Skeletal muscle tissue (tissue), 4 donors: ENCODE results near the gene ANKH. TPM values are rescaled to one million over a fixed set of nuclear protein-coding genes. Genes with fewer than 3 reads are reported as not detected.
"Not testable (repeated sequence)": the region's sequence is repeated elsewhere in the genome, so short reads cannot be mapped to it uniquely, and the experiment has no call there.

Experiments used
- H3K27ac ChIP-seq: one replicate; pipeline ENCODE4 v1.7.0; 2013; ENCODE audit warnings: mild to moderate bottlenecking, low read depth, low read length, inconsistent platforms
- H3K27me3 ChIP-seq, 3 donors: one replicate each; pipeline ENCODE4 v1.7.0; 2013; ENCODE audit warnings: low read length in 3 of 3; ENCODE audit not compliant: control insufficient read depth in 3 of 3, insufficient read depth in 3 of 3
- H3K36me3 ChIP-seq, 3 donors: one replicate each; pipeline ENCODE4 v1.7.0; 2013; ENCODE audit warnings: low read length in 3 of 3; ENCODE audit not compliant: control insufficient read depth in 3 of 3, insufficient read depth in 3 of 3
- H3K4me1 ChIP-seq, 3 donors: one replicate each; pipeline ENCODE4 v1.7.0; 2013; ENCODE audit warnings: low read length in 3 of 3, mild to moderate bottlenecking in 3 of 3; ENCODE audit not compliant: control insufficient read depth in 3 of 3, insufficient read depth in 3 of 3
- H3K4me3 ChIP-seq, 3 donors: one replicate each; pipeline ENCODE4 v1.7.0; 2013; ENCODE audit warnings: low read length in 3 of 3
- H3K9ac ChIP-seq, 3 donors: one replicate each; pipeline ENCODE4 v1.7.0; 2013; ENCODE audit warnings: low read length in 3 of 3, mild to moderate bottlenecking in 3 of 3, moderate library complexity in 2 of 3, low read depth in 1 of 3
- H3K9me3 ChIP-seq, 3 donors: one replicate each; pipeline ENCODE4 v1.7.0; 2013; ENCODE audit warnings: low read length in 3 of 3; ENCODE audit not compliant: control insufficient read depth in 3 of 3
- total RNA-seq: library from RNA; depleted of rRNA; stranded (reverse); fragments of >200 nt; gene quantifications from one replicate; pipeline ENCODE4 v1.2.3, GENCODE V29; 2014
- donor health status: Osteomylitis.

The ANKH gene
- total RNA-seq, 1 donor from 2014 or later, result 13.0 TPM

- peaks cover 0 to 19% (median 11%) of the 10 kb centered on the region in 3 donors for H3K4me1 ChIP-seq
- no peak overlapping the region for H3K27ac ChIP-seq
- no peak overlapping the region for H3K4me3 ChIP-seq
- H3K9me3 ChIP-seq, result no peaks in the 10 kb centered on the region
- H3K9ac ChIP-seq, result no peak overlapping the region
- no peaks in the 10 kb centered on the region for H3K27me3 ChIP-seq
- H3K36me3 ChIP-seq, result no peaks in the 10 kb centered on the region
Observed at GRCh38 chr5:14884062-14884612, 12.6 kb upstream of the ANKH start.

DNA sequence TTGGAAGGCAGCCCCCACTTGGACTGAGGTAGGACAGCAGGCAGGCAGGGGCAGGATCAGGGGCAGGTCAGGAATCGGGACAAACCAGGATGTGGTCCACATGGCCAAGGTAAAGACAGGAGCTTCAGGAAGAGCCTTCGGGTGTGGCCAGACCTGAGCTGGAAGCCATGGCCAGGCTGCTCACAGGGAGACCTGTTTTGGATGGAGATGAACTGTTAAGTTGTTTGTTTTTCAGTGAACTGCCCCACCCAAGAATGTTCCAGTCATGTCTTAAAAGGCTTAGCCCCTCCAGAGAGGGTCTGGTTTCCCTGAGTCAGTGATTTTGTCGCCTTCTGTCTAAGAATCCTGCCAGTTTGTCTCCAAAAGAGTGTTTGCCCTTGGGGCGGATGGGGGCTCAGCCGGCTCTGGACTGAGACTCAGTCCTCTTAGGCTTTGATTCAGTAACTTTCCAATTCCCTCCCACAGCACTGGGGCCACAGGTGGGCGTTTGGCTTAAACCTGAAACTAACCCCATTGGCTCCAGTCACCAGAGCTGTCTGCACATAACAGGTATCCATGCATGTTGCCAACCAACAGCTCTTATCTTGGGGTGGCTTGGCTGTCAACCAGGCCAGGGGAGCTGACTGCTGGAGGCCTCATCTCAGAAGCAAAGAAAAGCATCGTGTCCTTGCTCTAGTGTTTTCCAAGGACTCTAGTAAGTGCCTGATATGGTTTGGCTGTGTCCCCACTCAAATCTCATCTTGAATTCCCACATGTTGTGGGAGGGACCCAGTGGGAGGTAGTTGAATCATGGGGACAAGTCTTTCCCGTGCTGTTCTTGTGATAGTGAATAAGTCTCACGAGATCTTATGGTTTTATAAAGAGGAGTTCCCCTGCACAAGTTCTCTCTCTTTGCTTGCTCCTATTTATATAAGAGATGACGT lies 11.3 kb upstream of the ANKH start:
- H3K9ac ChIP-seq, result no peak overlapping the region
- no peak overlapping the region for H3K27ac ChIP-seq
- H3K9me3 ChIP-seq, result no peaks in the 10 kb centered on the region
- H3K27me3 ChIP-seq, result no peaks in the 10 kb centered on the region
- H3K36me3 ChIP-seq, result no peaks in the 10 kb centered on the region
- H3K4me3 ChIP-seq, result no peak overlapping the region
- peaks cover 0 to 19% (median 11%) of the 10 kb centered on the region in 3 donors for H3K4me1 ChIP-seq

- Histone ChIP-seq H3K4me3 (no peak overlapping the region), H3K9me3 (no peaks in the 10 kb centered on the region), H3K36me3 (no peaks in the 10 kb centered on the region), H3K27me3 (no peaks in the 10 kb centered on the region), H3K27ac (no peak overlapping the region), H3K9ac (no peak overlapping the region), H3K4me1 (peaks cover 0 to 19% (median 11%) of the 10 kb centered on the region in 3 donors)
Observed at GRCh38 chr5:14881826-14882225, 10.2 kb upstream of the ANKH start.

DNA sequence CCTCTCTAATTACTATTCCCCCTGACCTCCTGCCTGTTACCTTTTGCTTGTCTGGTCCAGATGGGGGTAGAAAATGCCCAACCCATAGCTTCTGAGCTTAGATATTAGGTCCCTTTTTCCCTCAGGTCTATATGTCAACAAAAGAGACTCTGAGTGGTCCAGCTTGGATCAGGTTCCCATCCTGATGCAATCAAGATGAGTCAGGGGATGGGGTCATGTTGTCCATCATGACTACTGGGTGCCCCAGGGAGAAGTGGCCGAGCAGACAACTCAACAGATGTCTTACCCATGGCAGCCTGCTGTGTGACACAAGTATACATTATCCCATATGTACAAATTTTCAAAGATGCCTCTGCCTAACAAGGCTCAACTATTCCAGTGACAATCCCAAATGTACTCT lies 9.1 kb upstream of the ANKH start:
- Histone ChIP-seq H3K27me3 (no peaks in the 10 kb centered on the region), H3K36me3 (no peaks in the 10 kb centered on the region), H3K9me3 (no peaks in the 10 kb centered on the region), H3K9ac (no peak overlapping the region), H3K27ac (no peak overlapping the region), H3K4me3 (no peak overlapping the region), H3K4me1 (peaks cover 0 to 19% (median 11%) of the 10 kb centered on the region in 3 donors)

GRCh38 chr5:14879937-14880589 lies 8.5 kb upstream of the ANKH start:
- Histone ChIP-seq H3K9me3 (no peaks in the 10 kb centered on the region), H3K4me1 (peaks cover 0 to 19% (median 11%) of the 10 kb centered on the region in 3 donors), H3K9ac (no peak overlapping the region), H3K36me3 (no peaks in the 10 kb centered on the region), H3K27ac (no peak overlapping the region), H3K27me3 (no peaks in the 10 kb centered on the region), H3K4me3 (no peak overlapping the region)

DNA sequence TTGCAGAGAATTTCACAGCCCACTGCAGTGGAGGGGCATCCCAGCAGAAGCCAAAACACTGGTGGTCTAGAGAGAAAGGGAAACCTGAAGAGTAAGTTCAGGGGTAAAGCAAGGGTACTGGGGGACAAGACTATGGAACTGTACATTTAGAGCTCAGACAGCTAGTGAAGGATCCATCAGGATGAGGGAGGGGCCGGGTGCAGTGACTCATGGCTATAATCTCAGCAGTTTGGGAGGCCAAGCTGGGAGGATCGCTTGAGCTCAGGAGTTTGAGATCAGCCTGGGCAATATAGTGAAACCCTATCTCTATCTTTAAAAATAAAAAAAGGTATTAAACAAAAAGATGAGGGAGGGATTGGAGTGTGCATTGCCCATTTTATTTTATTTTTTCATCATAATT lies 7.8 kb upstream of the ANKH start:
- H3K9ac ChIP-seq, result no peak overlapping the region
- no peaks in the 10 kb centered on the region for H3K9me3 ChIP-seq
- H3K4me1 ChIP-seq, result peaks cover 0 to 14% (median 7%) of the 10 kb centered on the region in 3 donors
- H3K36me3 ChIP-seq, result no peaks in the 10 kb centered on the region
- no peak overlapping the region for H3K27ac ChIP-seq
- H3K4me3 ChIP-seq, result no peak overlapping the region
- no peaks in the 10 kb centered on the region for H3K27me3 ChIP-seq

DNA sequence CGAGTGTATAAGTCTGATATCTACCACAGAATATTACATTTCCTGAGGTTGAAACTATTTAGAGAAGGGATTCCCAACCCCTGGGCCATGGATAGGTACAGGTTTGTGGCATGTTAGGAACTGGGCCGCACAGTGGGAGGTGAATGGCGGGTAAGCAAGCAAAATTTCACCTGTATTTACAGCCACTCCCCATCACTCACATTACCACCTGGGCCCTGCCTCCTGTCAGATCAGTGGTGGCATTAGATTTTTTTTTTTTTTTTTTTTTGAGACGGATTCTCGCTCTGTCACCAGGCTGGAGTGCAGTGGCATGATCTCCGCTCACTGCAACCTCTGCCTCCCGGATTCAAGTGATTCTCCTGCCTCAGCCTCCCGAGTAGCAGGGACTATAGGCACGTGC lies 6.6 kb upstream of the ANKH start:
- H3K9ac ChIP-seq, H3K9me3 ChIP-seq, H3K4me3 ChIP-seq: not testable (repeated sequence)

DNA sequence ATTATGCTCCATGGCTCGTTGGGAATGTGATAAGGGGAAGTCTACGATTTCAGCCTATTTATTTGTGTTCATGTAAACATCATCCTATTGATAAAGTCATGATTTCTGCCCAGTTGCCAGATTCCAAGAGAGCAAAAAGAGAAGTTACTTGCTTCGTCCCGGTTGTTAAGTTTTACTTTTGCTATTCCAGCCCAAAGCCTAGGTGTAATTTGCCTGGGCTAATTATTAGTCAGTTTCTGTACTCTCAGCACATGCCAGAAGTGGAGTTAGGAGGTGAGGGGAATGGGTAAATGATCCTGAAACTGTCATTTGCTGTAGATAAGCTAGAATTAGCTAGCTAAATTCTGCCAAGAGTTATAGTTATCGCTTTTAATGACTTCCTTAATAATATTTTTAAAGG lies 4.5 kb upstream of the ANKH start:
- H3K27ac ChIP-seq, result no peak overlapping the region
- no peak overlapping the region for H3K4me3 ChIP-seq
- no peaks in the 10 kb centered on the region for H3K36me3 ChIP-seq
- H3K27me3 ChIP-seq, result no peaks in the 10 kb centered on the region
- H3K9me3 ChIP-seq, result no peaks in the 10 kb centered on the region
- peaks cover 4 to 5% (median 4%) of the 10 kb centered on the region in 3 donors for H3K4me1 ChIP-seq
- H3K9ac ChIP-seq, result no peak overlapping the region

More for the DNA sequence above, 6.6 kb upstream of the ANKH start:
- H3K27ac ChIP-seq, H3K36me3 ChIP-seq, H3K27me3 ChIP-seq: not testable (repeated sequence)
- H3K4me1 ChIP-seq, result peaks cover 0 to 11% (median 4%) of the 10 kb centered on the region in 3 donors

GRCh38 chr5:14873790-14874189 lies 2.2 kb upstream of the ANKH start:
- Histone ChIP-seq H3K36me3 (no peaks in the 10 kb centered on the region), H3K4me3 (no peak overlapping the region), H3K4me1 (peaks cover 15 to 17% (median 16%) of the 10 kb centered on the region in 3 donors), H3K9me3 (no peaks in the 10 kb centered on the region), H3K27me3 (no peaks in the 10 kb centered on the region), H3K9ac (no peak overlapping the region), H3K27ac (no peak overlapping the region)

GRCh38 chr5:14873093-14873492 lies 1.5 kb upstream of the ANKH start:
- H3K27ac ChIP-seq, result peak overlapping the region; percentile 90
- H3K27me3 ChIP-seq, result no peaks in the 10 kb centered on the region
- peak overlapping the region in 1 of 3 donors; percentile 66 for H3K4me3 ChIP-seq
- no peaks in the 10 kb centered on the region for H3K9me3 ChIP-seq
- H3K9ac ChIP-seq, result peak overlapping the region in 2 of 3 donors; percentile 79 to 84
- H3K4me1 ChIP-seq, result peaks cover 17 to 18% (median 17%) of the 10 kb centered on the region in 3 donors
- no peaks in the 10 kb centered on the region for H3K36me3 ChIP-seq
